SK-N-SH treated with all-trans-retinoic acid at 6 μM for 48 hours (cell line): ENCODE data around the gene ANO3.

ENCODE experiments used
- GLIS3 ChIP-seq: fragments of 250-450 bp; sonication (Bioruptor Pico); IDR thresholded peaks from 2 replicates; pipeline ENCODE4 v1.5.0; 2020; ENCODE audit warnings: mild to moderate bottlenecking, moderate library complexity
- RARB ChIP-seq: fragments of 250-450 bp; sonication (Bioruptor Pico); IDR thresholded peaks from 2 replicates; pipeline ENCODE4 v1.8.0; 2021; ENCODE audit warnings: mild to moderate bottlenecking, moderate library complexity
- ZFP3 ChIP-seq: fragments of 250-450 bp; sonication (Bioruptor Pico); IDR thresholded peaks from 2 replicates; pipeline ENCODE4 v1.5.0; 2020; ENCODE audit warnings: mild to moderate bottlenecking, moderate library complexity

GRCh38 chr11:26569646-26570045 is 237.7 kb downstream of the ANO3 start:
- TF ChIP-seq ZFP3 (CRISPR knock-in tag) (no peak), GLIS3 (CRISPR knock-in tag) (no peak), RARB (CRISPR knock-in tag) (no peak)
